GM12878 (cell line): ENCODE data around the gene TP63. TPM values are rescaled to one million over a fixed set of nuclear protein-coding genes. Genes with fewer than 3 reads are reported as not detected.

Experiments used
- ATAC-seq: fragments of 200-7000 bp; cut with Tn5 transposase; 3 replicates; pipeline ENCODE4 v1.9.1; 2020; ENCODE audit warnings: mild to moderate bottlenecking, moderate library complexity
- BruUV-seq: library from RNA; stranded (reverse); fragments of 400-500 nt; replicated peaks from 2 replicates; lab custom pipeline; 2021; lab: Mats Ljungman, UMichigan
- CTCF ChIA-PET: fragments of 300-600 bp; sonication (Branson Sonifier 250); formaldehyde crosslinking; extraction: SDS; loops from one replicate; lab custom pipeline; 2021; ENCODE audit warnings: inconsistent platforms; lab: Yijun Ruan, JAX
- POLR2A ChIA-PET: fragments of 350-600 bp; formaldehyde crosslinking; extraction: SDS; loops from one replicate; lab custom pipeline; 2021; ENCODE audit warnings: inconsistent platforms; lab: Charles Lee
- RAD21 ChIA-PET: fragments of 300-600 bp; sonication (Branson Sonifier 250); formaldehyde crosslinking; loops from one replicate; lab custom pipeline; 2023; ENCODE audit warnings: antibody characterized with exemption; ENCODE audit not compliant: unreplicated experiment; lab: Charles Lee
- SMC1A ChIA-PET: fragments of 300-600 bp; sonication (Branson Sonifier 250); formaldehyde crosslinking; loops from one replicate; lab custom pipeline; 2023; ENCODE audit not compliant: unreplicated experiment, uncharacterized antibody; lab: Charles Lee
- DNase-seq: peaks from one replicate; pipeline ENCODE4 v3.0.0-alpha.2; 2011; ENCODE audit warnings: low read depth, low spot score
- FAIRE-seq: peaks from 3 replicates; lab custom pipeline; 2011; peaks lifted over from hg19 to GRCh38; lab: Jason Lieb, UNC
- H2AFZ ChIP-seq: 2 replicates; pipeline ENCODE4 v1.6.0; 2011; ENCODE audit warnings: low read depth, low read length, control low read depth; ENCODE audit not compliant: control insufficient read depth
- H3K27ac ChIP-seq: 2 replicates; pipeline ENCODE4 v1.5.1; 2011; ENCODE audit warnings: control low read depth; ENCODE audit not compliant: control insufficient read depth, insufficient read depth
- H3K27me3 ChIP-seq, 2 experiments: replicated peaks in 1 of 2; 2 replicates each; pipeline versions ENCODE4 v1.6.0 to v1.6.1; 2011; ENCODE audit warnings: low read length in 1 of 2; ENCODE audit not compliant: control insufficient read depth in 2 of 2, insufficient read depth in 2 of 2
- H3K36me3 ChIP-seq, 2 experiments: 2 replicates each; pipeline ENCODE4 v1.5.1; 2011; ENCODE audit warnings: low read length in 1 of 2; ENCODE audit not compliant: control insufficient read depth in 2 of 2, insufficient read depth in 2 of 2
- H3K4me1 ChIP-seq: 2 replicates; pipeline ENCODE4 v1.6.1; 2011; ENCODE audit warnings: mild to moderate bottlenecking, low read length, moderate library complexity, mixed read lengths; ENCODE audit not compliant: control insufficient read depth, insufficient read depth
- H3K4me2 ChIP-seq: 2 replicates; pipeline ENCODE4 v1.6.0; 2011; ENCODE audit warnings: control low read depth; ENCODE audit not compliant: control insufficient read depth, insufficient read depth
- H3K4me3 ChIP-seq: fragments of 200-600 bp; sonication (generic); 2 replicates; pipeline ENCODE4 v1.5.1; 2016
- H3K79me2 ChIP-seq: 2 replicates; pipeline ENCODE4 v1.6.0; 2011; ENCODE audit warnings: low read length; ENCODE audit not compliant: control insufficient read depth, insufficient read depth
- H3K9ac ChIP-seq: 2 replicates; pipeline ENCODE4 v1.8.0; 2011; ENCODE audit warnings: low read length, control low read depth, mixed read lengths; ENCODE audit not compliant: control insufficient read depth, insufficient read depth
- H3K9me3 ChIP-seq: replicated peaks from 3 replicates; pipeline ENCODE4 v1.5.1; 2011; ENCODE audit warnings: mild to moderate bottlenecking, low read length; ENCODE audit not compliant: control insufficient read depth, insufficient read depth
- H4K20me1 ChIP-seq: 2 replicates; pipeline ENCODE4 v1.6.0; 2011; ENCODE audit not compliant: control insufficient read depth, insufficient read depth
- CHD4 ChIP-seq: fragments of 200-600 bp; sonication (generic); IDR thresholded peaks from 2 replicates; pipeline ENCODE4 v1.6.1; 2016; ENCODE audit warnings: mild to moderate bottlenecking
- ESRRA ChIP-seq: IDR thresholded peaks from 2 replicates; pipeline ENCODE4 v1.6.1; 2012; ENCODE audit warnings: mild to moderate bottlenecking, low read length, improper control_type of control experiment
- FOXK2 ChIP-seq: fragments of 450-650 bp; IDR thresholded peaks from 2 replicates; pipeline ENCODE4 v1.6.1; 2017; ENCODE audit warnings: mild to moderate bottlenecking, moderate library complexity
- FOXM1 ChIP-seq: IDR thresholded peaks from 2 replicates; pipeline ENCODE4 v1.6.1; 2012; ENCODE audit warnings: low read depth, mild to moderate bottlenecking, inconsistent platforms, low read length, moderate library complexity
- KDM1A ChIP-seq: fragments of 200-600 bp; sonication (generic); IDR thresholded peaks from 2 replicates; pipeline ENCODE4 v1.6.1; 2016; ENCODE audit warnings: borderline replicate concordance
- NFYA ChIP-seq: IDR thresholded peaks from 2 replicates; pipeline ENCODE4 v1.6.1; 2011; ENCODE audit warnings: low read depth, mild to moderate bottlenecking, low read length, improper control_type of control experiment, borderline replicate concordance
- POLR2A ChIP-seq: IDR thresholded peaks from 2 replicates; pipeline ENCODE4 v1.6.1; 2011; ENCODE audit warnings: low read depth, mild to moderate bottlenecking, low read length
- RFX5 ChIP-seq: IDR thresholded peaks from 2 replicates; pipeline ENCODE4 v1.6.1; 2011; ENCODE audit warnings: low read depth, low read length, improper control_type of control experiment
- SMARCA5 ChIP-seq: fragments of 450-650 bp; IDR thresholded peaks from 2 replicates; pipeline ENCODE4 v1.6.1; 2017; ENCODE audit warnings: mild to moderate bottlenecking
- SMC3 ChIP-seq: IDR thresholded peaks from 2 replicates; pipeline ENCODE4 v1.6.1; 2011; ENCODE audit warnings: low read length, improper control_type of control experiment, borderline replicate concordance
- WGBS: methylation state at CpG from one replicate; pipeline ENCODE4 v1.1.6; 2016; ENCODE audit warnings: low lambda C conversion rate; ENCODE audit not compliant: insufficient replicate concordance, insufficient coverage; ENCODE audit errors: missing lambda C conversion rate; 5-methylcytosine and 5-hydroxymethylcytosine counted together
- in situ Hi-C: fragments of 300-500 bp; cut with MboI; formaldehyde crosslinking; loops from 9 replicates; pipeline ENCODE4 v1.14.3; 2018; ENCODE audit warnings: mixed read lengths
- intact Hi-C: fragments of 100-400 bp; cut with micrococcal nuclease; formaldehyde crosslinking; loops from one replicate; pipeline ENCODE4 v1.14.2; 2022; ENCODE audit not compliant: unreplicated experiment
- polyA plus RNA-seq, 11 experiments: library from polyadenylated mRNA; depleted of rRNA in 4 of 11; unstranded in 6 of 11; stranded (reverse) in 5 of 11; fragments of >200 nt; fragmentation: Nextera tagmentation in 4 of 11; fragmentation: Illumina TruSeq in 1 of 11; extraction: Ambion mirVana in 4 of 11; extraction: Trizol in 1 of 11; gene quantifications; 1 replicate in 1 of 11; 2 replicates in 10 of 11; pipeline versions ENCODE4 v1.2.1 to v1.2.3, GENCODE V29; 2011 to 2016; ENCODE audit warnings: inconsistent platforms in 2 of 11, missing spikeins in 2 of 11, low read depth in 1 of 11
- total RNA-seq, 4 experiments: library from RNA; depleted of rRNA in 3 of 4; stranded (reverse); fragments of >200 nt in 3 of 4; fragmentation: Illumina TruSeq in 1 of 4; extraction: Trizol in 1 of 4; gene quantifications; 2 replicates each; pipeline versions ENCODE4 v1.2.1 to v1.2.3, GENCODE V29; 2013 to 2021
- TF ChIP-seq, protein P1 (sequence below): fragments of 450-650 bp; IDR thresholded peaks from 2 replicates; pipeline ENCODE4 v1.6.1; 2017; ENCODE audit warnings: mild to moderate bottlenecking, low read depth, inconsistent platforms; ENCODE audit not compliant: poor library complexity, severe bottlenecking
- TF ChIP-seq, protein P2 (sequence below): IDR thresholded peaks from 2 replicates; pipeline ENCODE4 v1.6.1; 2011; ENCODE audit warnings: low read depth, low read length, improper control_type of control experiment, borderline replicate concordance

TP63 gene
- total and polyA plus RNA-seq, 10 of the 15 experiments (the other 5 are each of a cell fraction or from before 2014, with no cell fraction given), result 1.4 to 10.8 (median 6.2) TPM

GRCh38 chr3:189862385-189862998 is 231.3 kb downstream of the TP63 start:
- BruUV-seq, result no TSS peak
- RAD21 ChIA-PET, result interaction anchor here (0.6 to 0.9 kb wide), 2 partner anchors 53 to 589 kb away, joined by 3 to 5 read pairs; no protein-coding TSS in a partner anchor
- no peaks in the 10 kb centered on the region for H4K20me1 ChIP-seq
- TF ChIP-seq SMC3 (no peak), ESRRA (no peak), FOXM1 (no peak), NFYA (no peak), CHD4 (no peak), FOXK2 (no peak), RFX5 (no peak), KDM1A (no peak), SMARCA5 (no peak), POLR2A (no peak)
- TF ChIP-seq, protein P1, sequence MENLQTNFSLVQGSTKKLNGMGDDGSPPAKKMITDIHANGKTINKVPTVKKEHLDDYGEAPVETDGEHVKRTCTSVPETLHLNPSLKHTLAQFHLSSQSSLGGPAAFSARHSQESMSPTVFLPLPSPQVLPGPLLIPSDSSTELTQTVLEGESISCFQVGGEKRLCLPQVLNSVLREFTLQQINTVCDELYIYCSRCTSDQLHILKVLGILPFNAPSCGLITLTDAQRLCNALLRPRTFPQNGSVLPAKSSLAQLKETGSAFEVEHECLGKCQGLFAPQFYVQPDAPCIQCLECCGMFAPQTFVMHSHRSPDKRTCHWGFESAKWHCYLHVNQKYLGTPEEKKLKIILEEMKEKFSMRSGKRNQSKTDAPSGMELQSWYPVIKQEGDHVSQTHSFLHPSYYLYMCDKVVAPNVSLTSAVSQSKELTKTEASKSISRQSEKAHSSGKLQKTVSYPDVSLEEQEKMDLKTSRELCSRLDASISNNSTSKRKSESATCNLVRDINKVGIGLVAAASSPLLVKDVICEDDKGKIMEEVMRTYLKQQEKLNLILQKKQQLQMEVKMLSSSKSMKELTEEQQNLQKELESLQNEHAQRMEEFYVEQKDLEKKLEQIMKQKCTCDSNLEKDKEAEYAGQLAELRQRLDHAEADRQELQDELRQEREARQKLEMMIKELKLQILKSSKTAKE, result no peak
- TF ChIP-seq, protein P2, sequence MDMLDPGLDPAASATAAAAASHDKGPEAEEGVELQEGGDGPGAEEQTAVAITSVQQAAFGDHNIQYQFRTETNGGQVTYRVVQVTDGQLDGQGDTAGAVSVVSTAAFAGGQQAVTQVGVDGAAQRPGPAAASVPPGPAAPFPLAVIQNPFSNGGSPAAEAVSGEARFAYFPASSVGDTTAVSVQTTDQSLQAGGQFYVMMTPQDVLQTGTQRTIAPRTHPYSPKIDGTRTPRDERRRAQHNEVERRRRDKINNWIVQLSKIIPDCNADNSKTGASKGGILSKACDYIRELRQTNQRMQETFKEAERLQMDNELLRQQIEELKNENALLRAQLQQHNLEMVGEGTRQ, result no peak
- intact Hi-C loops (no loop called here), in situ Hi-C loops (no loop called here)
- no peaks in the 10 kb centered on the region for H3K36me3 ChIP-seq
- no peaks in the 10 kb centered on the region for H3K79me2 ChIP-seq
- DNase-seq (no peak), ATAC-seq (no peak), FAIRE-seq (no peak)
- CTCF ChIA-PET, result interaction anchor here (1.2 to 1.3 kb wide), 2 partner anchors 10 to 351 kb away, joined by 3 to 5 read pairs; no protein-coding TSS in a partner anchor
- H3K4me3 ChIP-seq, result no peak overlapping the region
- no peaks in the 10 kb centered on the region for H3K9me3 ChIP-seq
- H3K27me3 ChIP-seq, result no peaks in the 10 kb centered on the region
- no peak overlapping the region for H2AFZ ChIP-seq
- H3K4me2 ChIP-seq, result no peak overlapping the region
- no peak overlapping the region for H3K27ac ChIP-seq
- WGBS, result 92% methylated on average over 9 of the region's 9 CpGs
- SMC1A ChIA-PET, result interaction anchor here (0.8 to 1.6 kb wide), 3 partner anchors 9 to 85 kb away, joined by 3 to 5 read pairs (median 3); no protein-coding TSS in a partner anchor
- no peak overlapping the region for H3K9ac ChIP-seq
- H3K4me1 ChIP-seq, result no peaks in the 10 kb centered on the region
- POLR2A ChIA-PET, result no interaction called here
